Loucy (cell line): Measurements from ENCODE around the gene TRIM41.
"Not testable (repeated sequence)": the region's sequence is repeated elsewhere in the genome, so short reads cannot be mapped to it uniquely, and the experiment has no call there.

ENCODE experiments used
- H2AFZ ChIP-seq: fragments of 200-600 bp; sonication (generic); 2 replicates; pipeline ENCODE4 v1.6.0; 2016; ENCODE audit warnings: antibody characterized with exemption, mild to moderate bottlenecking, low read length, moderate library complexity
- H3F3A ChIP-seq: fragments of 200-600 bp; 2 replicates; pipeline ENCODE4 v1.6.0; 2016; ENCODE audit warnings: antibody characterized with exemption, low read depth, mild to moderate bottlenecking
- H3K27me3 ChIP-seq: fragments of 200-600 bp; sonication (generic); 2 replicates; pipeline ENCODE4 v1.6.1; 2014; ENCODE audit warnings: low read length, mild to moderate bottlenecking; ENCODE audit not compliant: insufficient read depth, poor library complexity, severe bottlenecking
- H3K36me3 ChIP-seq: fragments of 200-600 bp; sonication (generic); 2 replicates; pipeline ENCODE4 v1.6.1; 2016; ENCODE audit warnings: low read length; ENCODE audit not compliant: insufficient read depth
- H3K4me1 ChIP-seq: fragments of 200-600 bp; sonication (generic); 2 replicates; pipeline ENCODE4 v1.5.1; 2014; ENCODE audit warnings: low read length, mild to moderate bottlenecking; ENCODE audit not compliant: insufficient read depth, poor library complexity, severe bottlenecking
- H3K4me2 ChIP-seq: fragments of 200-600 bp; sonication (generic); 2 replicates; pipeline ENCODE4 v1.6.0; 2014; ENCODE audit warnings: antibody characterized with exemption, low read length, low read depth, mild to moderate bottlenecking; ENCODE audit not compliant: poor library complexity, severe bottlenecking
- H3K4me3 ChIP-seq: fragments of 200-600 bp; sonication (generic); 2 replicates; pipeline ENCODE4 v1.5.1; 2014; ENCODE audit warnings: low read length, mild to moderate bottlenecking, mixed read lengths; ENCODE audit not compliant: poor library complexity, severe bottlenecking
- H3K79me2 ChIP-seq: fragments of 200-600 bp; sonication (generic); 2 replicates; pipeline ENCODE4 v1.6.1; 2014; ENCODE audit warnings: low read length; ENCODE audit not compliant: insufficient read depth
- H3K9ac ChIP-seq: fragments of 200-600 bp; sonication (generic); 2 replicates; pipeline ENCODE4 v1.6.0; 2014; ENCODE audit warnings: mild to moderate bottlenecking, low read depth, low read length, moderate library complexity; ENCODE audit not compliant: poor library complexity, severe bottlenecking
- H3K9me2 ChIP-seq: fragments of 200-600 bp; sonication (generic); replicated peaks from 2 replicates; pipeline ENCODE4 v1.6.1; 2016; ENCODE audit warnings: low read depth, low read length, mixed read lengths
- H3K9me3 ChIP-seq: fragments of 200-600 bp; sonication (generic); 2 replicates; pipeline ENCODE4 v1.6.1; 2014; ENCODE audit warnings: mild to moderate bottlenecking, antibody characterized with exemption, low read length, low read depth; ENCODE audit not compliant: insufficient read depth
- H4K20me1 ChIP-seq: fragments of 200-600 bp; sonication (generic); 2 replicates; pipeline ENCODE4 v1.6.0; 2014; ENCODE audit warnings: antibody characterized with exemption, low read length, mild to moderate bottlenecking; ENCODE audit not compliant: insufficient read depth, poor library complexity, severe bottlenecking
- CTCF ChIP-seq: fragments of 200-600 bp; sonication (generic); conservative IDR thresholded peaks from 2 replicates; pipeline ENCODE4 v1.5.1; 2014; ENCODE audit warnings: mild to moderate bottlenecking, antibody characterized with exemption, low read length
- EZH2phosphoT487 ChIP-seq: fragments of 200-600 bp; IDR thresholded peaks from 2 replicates; pipeline ENCODE4 v1.6.1; 2018; ENCODE audit warnings: antibody characterized with exemption, mild to moderate bottlenecking, moderate library complexity, borderline replicate concordance

Gene TRIM41

GRCh38 chr5:181280251-181280762, 57.2 kb downstream of the TRIM41 start:
- Histone ChIP-seq H3K4me1 (no peaks in the 10 kb centered on the region), H3K4me3 (no peak overlapping the region), H3K9ac (no peak overlapping the region), H3K36me3 (no peaks in the 10 kb centered on the region), H3K27me3 (no peaks in the 10 kb centered on the region), H4K20me1 (no peaks in the 10 kb centered on the region), H3K9me2 (no peaks in the 10 kb centered on the region), H2AFZ (no peak overlapping the region), H3F3A (no peaks in the 10 kb centered on the region), H3K79me2 (no peaks in the 10 kb centered on the region), H3K9me3 (no peaks in the 10 kb centered on the region), H3K4me2 (no peak overlapping the region)
- TF ChIP-seq CTCF (no peak), EZH2phosphoT487 (no peak)

- Histone ChIP-seq H3K36me3 (no peaks in the 10 kb centered on the region), H3F3A (no peaks in the 10 kb centered on the region), H3K9me2 (no peaks in the 10 kb centered on the region), H3K9me3 (no peaks in the 10 kb centered on the region), H2AFZ (no peak overlapping the region), H3K9ac (no peak overlapping the region), H3K27me3 (no peaks in the 10 kb centered on the region), H3K4me3 (no peak overlapping the region), H3K4me2 (no peak overlapping the region), H3K79me2 (no peaks in the 10 kb centered on the region), H3K4me1 (no peaks in the 10 kb centered on the region), H4K20me1 (no peaks in the 10 kb centered on the region)
- no peak for TF ChIP-seq EZH2phosphoT487
- no peak for TF ChIP-seq CTCF
Observed at GRCh38 chr5:181281077-181281983, 58.2 kb downstream of the TRIM41 start.

GRCh38 chr5:181281984-181282316, 58.9 kb downstream of the TRIM41 start:
- no peaks in the 10 kb centered on the region for H3K79me2 ChIP-seq
- H3K9me2 ChIP-seq = no peaks in the 10 kb centered on the region
- H3K4me2 ChIP-seq = no peak overlapping the region
- TF ChIP-seq CTCF = no peak
- no peak for TF ChIP-seq EZH2phosphoT487
- no peaks in the 10 kb centered on the region for H3K9me3 ChIP-seq
- no peaks in the 10 kb centered on the region for H3K4me1 ChIP-seq
- H3K27me3 ChIP-seq = no peaks in the 10 kb centered on the region
- no peaks in the 10 kb centered on the region for H4K20me1 ChIP-seq
- H3K4me3 ChIP-seq = no peak overlapping the region
- no peak overlapping the region for H2AFZ ChIP-seq
- no peaks in the 10 kb centered on the region for H3F3A ChIP-seq
- H3K9ac ChIP-seq = no peak overlapping the region
- no peaks in the 10 kb centered on the region for H3K36me3 ChIP-seq

GRCh38 chr5:181282415-181282814, 59.3 kb downstream of the TRIM41 start:
- not testable (repeated sequence) for H3K4me3 ChIP-seq, H3K4me1 ChIP-seq, H3K9me3 ChIP-seq, H3K27me3 ChIP-seq, H3F3A ChIP-seq, H3K4me2 ChIP-seq, H3K79me2 ChIP-seq, H3K9ac ChIP-seq, H2AFZ ChIP-seq, H4K20me1 ChIP-seq, H3K9me2 ChIP-seq, H3K36me3 ChIP-seq
